DLD1 (cell line): Measurements from ENCODE around the gene WNT16.
"Not testable (repeated sequence)": the region's sequence is repeated elsewhere in the genome, so short reads cannot be mapped to it uniquely, and the experiment has no call there.

Experiments used
- in situ Hi-C: cut with HindIII; loops from 2 replicates; pipeline ENCODE4 v1.10.0; 2017; ENCODE audit warnings: low sequenced_read_pairs

WNT16 gene, protein sequence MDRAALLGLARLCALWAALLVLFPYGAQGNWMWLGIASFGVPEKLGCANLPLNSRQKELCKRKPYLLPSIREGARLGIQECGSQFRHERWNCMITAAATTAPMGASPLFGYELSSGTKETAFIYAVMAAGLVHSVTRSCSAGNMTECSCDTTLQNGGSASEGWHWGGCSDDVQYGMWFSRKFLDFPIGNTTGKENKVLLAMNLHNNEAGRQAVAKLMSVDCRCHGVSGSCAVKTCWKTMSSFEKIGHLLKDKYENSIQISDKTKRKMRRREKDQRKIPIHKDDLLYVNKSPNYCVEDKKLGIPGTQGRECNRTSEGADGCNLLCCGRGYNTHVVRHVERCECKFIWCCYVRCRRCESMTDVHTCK

DNA sequence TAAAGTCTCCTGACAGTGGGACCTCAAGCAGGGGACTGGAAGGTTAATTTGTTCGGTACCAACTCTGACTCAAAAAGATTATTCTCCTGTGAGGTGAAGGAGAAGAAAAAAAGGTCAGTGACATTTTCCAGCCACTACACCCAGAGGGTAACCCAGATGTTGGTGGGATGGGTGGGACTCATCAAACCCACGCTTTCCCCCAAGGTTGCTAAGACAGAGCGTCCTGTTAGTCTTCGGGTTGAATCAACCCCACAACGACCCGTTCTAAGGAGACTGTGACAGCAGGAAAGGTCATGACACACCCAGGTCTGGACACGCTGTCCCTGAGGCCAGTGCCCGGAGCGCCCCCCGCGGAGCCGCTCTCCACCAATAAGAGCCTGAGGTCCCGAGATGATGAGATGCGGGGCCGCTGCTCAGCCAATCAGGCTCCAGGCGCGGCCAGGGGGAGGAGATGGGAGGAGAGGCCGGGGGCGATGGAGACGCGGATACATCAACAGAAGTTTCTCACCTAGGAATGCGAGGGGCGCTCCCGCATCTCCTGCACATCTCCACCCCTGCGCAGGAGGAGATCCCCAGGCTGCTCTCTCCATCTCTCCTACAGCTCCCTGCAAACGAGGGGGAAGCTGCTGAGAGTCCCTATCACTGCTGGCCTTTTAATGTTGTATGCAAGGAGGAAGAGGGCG lies at the start of gene WNT16:
Gene WNT16, plus strand, starts transcription at position 493 of the 683 bp plus-strand sequence. CDS start 293 bp downstream, outside the sequence.
- in situ Hi-C loops, result no loop called here

DNA sequence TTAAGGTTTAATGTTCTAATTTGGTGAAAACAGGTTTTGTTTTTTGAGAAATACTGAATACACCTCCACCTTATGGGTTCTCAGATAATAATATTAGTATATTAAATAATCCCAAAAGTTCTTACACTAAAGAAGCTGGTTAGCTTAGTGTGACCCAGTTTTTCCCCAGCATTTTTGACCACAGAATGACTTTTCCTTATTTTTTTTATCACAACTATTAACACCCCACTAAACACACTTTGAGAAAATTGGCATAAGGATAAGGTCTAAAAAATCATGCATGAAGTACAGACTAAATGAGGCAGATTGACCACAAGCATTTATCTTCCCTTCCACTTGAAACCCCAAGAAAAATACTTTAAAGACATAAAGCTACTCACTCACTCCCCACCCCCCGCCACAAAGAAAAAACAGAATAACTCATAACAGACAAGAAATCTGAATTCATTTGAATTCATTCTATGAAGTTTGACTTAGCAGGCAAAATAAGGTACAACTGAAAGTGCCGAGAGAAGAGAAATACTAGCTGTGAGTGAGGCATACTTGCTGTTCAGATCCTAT lies 49.7 kb upstream of the WNT16 start:
- in situ Hi-C loops, result no loop called here

DNA sequence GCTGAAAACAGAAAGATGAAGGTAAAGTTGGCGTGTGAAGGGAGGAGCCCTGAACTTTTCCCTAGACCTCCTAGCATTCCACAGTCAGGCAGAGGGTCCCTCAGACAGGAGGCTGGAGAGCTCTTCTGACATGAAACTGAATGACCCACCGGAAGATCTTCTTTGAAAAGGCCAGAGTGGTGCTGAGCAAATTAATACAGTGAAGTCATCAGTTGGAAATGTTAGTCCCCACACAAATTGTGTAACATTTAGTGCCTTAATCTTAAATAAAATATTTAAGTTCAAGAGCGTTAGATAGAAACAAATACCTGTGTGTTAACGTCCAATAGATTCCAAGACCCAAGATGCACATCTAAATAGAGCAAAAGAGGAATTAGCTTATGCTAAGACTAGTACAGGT lies 49.0 kb upstream of the WNT16 start:
- in situ Hi-C loops, result no loop called here

DNA sequence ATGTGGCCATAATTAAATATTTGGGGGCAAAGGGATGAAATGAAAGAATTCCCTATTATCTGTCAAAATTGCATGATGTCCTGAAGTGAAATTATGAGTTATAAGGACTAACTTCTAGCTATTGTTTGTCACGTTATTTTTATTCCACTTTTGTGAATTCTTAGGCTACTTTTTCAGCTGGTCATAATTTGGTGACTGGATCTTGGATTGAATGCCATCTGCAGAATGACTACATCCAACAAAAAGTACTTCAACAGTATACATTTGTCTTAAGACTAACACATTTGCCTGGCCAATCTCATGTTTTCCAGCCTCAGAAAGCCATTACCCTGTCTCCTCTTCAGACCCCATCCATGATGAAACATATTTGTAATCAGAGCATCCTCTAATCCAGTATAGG lies 48.1 kb upstream of the WNT16 start:
- in situ Hi-C loops, result no loop called here

DNA sequence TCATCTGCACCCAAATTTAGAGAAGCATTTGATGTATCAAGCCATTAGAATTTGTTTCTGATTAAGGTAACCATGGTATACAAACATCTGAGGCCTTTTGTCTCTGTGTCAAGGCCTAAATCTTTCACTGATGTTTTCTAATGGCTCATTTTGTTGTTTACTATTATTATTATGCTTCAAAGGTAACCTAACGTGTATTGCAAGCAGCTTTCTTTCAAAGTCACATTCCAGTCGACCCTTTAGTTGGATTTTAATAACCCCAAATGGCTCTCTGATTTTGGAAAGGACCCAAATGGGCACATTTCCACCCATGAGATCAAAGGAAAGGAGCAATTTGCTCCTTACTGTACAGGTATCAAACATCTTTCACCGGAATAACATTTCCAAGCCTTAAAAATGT lies 46.7 kb upstream of the WNT16 start:
- in situ Hi-C loops, result no loop called here

DNA sequence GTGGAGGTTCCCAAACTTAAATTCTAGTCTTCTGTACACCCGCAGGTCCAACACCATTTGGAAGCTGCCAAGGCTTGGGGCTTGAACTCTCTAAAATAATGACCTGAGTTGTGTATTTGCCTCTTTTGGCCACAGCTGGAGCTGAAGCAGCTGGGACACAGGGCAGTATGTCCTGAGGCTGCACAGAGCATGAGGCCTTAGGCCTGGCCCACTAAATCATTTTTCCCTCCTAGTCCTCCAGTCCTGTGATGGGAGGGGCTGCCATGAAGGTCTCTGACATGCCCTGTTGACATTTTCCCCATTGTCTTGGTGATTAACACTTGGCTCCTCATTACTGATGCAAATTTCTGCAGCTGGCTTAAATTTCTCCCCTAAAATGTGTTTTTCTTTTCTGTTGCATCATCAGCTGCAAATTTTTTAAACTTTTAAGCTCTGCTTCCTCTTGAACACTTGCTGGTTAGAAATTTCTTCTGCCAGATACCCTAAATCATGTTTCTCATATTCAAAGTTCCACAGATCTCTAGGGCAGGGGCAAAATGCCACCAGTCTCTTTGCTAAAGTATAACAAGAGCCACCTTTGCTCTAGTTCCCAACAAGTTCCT lies 43.6 kb upstream of the WNT16 start:
- in situ Hi-C loops, result no loop called here

DNA sequence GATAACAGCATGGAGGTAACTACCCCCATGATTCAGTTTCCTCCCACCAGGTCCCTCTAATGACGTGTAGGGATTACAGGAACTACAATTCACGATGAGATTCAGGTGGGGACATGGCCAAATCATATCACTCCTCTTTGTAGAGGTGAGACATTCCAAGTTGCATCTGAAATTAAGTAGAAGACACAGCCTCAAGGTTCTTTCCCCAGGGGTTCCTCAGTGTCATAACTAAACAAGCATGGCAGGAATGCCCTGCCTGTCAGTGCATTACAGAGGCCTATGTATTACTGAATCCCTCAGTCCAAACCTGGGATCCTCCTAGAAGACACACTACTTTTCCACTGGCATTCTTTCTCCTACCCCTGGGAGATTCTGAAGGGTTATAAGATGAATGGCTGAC lies 42.6 kb upstream of the WNT16 start:
- in situ Hi-C loops, result no loop called here

DNA sequence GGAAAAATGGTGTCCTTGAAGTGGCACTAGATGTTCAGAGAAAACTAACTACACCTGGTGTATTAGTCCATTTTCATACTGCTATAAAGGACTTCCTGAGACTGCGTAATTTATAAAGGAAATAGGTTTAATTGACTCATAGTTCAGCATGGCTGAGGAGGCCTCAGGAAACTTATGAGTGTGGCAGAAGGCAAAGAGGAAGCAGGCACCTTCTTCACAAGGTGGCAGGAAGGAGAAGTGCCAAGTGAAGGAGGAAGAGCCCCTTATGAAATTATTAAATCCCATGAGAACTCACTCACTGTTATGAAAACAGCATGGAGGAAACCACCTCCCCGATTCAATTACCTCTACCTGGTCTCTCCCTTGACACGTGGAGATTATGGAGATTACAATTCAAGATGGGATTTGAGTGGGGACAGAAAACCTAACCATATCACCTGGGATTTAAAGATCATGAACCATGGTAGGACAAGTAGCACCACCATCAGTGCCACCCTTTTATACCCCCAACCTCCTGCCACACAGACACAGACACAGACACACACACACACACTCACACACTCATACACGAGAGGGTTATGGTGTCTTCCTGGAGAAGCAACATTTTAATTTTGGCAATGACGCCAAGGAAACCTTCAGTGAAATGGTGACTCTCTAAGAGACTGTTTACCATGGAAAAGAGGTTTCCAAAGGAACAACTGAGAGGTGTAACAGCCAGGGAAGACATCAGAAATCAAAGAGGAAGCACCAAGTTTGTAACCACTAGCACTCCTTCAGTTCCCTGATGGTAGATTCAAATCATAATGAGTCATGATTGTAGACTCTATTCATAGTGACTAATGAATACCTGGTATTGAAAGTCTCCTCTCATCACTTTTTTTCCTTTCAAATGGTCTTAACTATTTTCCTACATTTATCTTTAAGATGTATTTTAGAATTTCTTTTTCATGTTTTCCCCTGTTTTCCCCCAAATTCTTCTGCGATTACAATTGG lies 41.8 kb upstream of the WNT16 start:
- in situ Hi-C loops, result no loop called here

DNA sequence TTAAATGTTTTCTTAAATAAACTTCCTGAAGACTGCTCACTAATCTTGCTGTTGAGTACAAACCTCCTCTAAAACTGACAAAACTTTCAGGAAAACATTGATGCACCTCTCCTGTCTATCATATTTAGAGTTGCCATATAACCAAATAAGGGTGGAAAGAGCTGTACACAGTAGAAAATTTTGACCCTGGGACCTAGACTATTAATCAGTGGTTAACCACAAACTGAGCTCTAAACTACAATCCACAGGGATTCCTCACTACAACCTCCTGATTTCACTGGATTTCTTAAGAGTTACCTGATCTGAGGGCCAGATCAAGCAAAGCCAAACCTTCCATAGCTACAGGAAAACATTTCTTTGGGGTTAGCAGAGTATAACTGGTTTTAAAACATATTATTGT lies 39.9 kb upstream of the WNT16 start:
- in situ Hi-C loops, result no loop called here

DNA sequence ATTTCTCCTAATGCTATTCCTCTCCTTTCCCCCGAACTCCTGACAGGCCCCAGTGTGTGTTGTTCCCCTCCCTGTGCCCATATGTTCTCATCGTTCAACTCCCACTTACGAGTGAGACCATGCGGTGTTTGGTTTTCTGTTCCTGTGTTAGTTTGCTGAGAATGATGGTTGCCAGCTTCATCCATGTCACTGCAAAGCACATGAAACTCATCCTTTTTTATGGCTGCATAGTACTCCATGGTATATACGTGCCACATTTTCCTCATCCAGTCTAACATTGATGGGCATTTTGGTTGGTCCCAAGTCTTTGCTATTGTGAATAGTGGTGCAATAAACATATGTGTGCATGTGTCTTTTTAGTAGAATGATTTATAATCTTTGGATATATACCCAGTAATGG lies 38.9 kb upstream of the WNT16 start:
- in situ Hi-C loops, result not testable (repeated sequence)

DNA sequence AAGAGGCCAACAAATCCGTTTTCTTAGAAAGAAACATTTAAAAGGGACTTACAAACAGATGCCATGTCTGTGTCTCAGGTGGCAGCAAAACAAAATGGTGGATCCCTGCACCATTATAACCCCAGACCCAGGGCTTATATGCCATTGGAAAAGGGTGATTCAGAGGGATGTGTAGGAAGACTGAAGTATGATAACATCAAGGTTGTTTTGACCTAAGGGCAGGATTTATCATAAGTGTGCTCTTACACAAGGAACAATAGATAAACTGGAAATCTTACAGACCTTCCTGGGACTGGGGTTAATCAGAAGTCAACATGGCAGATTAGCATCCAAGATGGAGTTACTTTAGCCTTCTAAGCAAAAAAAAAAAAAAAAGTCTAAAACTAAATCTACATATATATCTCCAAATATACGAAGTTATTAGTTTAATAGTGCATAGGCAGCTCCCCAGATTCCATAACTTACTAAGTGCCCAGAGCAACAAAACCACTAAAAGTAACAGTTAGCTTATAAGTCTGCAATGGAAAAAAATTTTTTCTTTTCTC lies 34.3 kb upstream of the WNT16 start:
- in situ Hi-C loops, result no loop called here

DNA sequence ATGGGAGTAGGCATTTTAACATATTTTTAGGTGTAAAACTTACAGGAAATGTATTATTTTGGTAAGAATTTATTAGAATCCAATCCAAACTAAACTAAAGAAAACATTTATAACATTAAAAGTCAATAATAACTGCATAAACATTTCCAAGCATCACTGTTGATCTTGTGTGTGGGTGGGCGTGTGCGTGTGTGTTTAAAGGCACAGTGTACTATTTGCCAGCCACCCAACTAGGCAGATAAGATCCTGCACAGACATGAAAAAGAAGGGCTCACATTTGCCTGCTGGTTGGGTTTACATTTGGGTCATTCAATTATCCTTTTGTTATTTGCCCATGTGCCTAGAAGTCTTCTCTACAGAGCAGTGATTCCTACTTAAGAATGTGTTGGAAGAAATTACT lies 31.0 kb upstream of the WNT16 start:
- in situ Hi-C loops, result no loop called here

DNA sequence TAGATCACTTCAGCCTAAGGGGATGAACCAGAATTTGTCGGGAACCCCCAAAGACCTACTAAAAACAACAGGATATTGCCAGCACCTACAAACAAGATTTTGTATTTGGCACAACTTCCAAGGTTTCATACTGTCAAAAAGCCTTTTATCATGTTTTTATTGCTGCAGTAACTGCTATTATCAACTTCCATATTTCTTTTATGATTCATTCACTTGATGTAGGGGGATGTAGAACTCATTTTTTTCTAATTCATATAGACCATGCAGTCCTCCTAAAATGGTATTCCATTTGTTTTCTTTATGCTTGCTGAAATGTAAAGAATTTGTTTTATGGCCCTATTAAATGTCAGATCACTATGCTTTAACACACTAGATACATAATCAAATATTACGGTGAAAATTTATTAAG lies 30.0 kb upstream of the WNT16 start:
- in situ Hi-C loops, result no loop called here

DNA sequence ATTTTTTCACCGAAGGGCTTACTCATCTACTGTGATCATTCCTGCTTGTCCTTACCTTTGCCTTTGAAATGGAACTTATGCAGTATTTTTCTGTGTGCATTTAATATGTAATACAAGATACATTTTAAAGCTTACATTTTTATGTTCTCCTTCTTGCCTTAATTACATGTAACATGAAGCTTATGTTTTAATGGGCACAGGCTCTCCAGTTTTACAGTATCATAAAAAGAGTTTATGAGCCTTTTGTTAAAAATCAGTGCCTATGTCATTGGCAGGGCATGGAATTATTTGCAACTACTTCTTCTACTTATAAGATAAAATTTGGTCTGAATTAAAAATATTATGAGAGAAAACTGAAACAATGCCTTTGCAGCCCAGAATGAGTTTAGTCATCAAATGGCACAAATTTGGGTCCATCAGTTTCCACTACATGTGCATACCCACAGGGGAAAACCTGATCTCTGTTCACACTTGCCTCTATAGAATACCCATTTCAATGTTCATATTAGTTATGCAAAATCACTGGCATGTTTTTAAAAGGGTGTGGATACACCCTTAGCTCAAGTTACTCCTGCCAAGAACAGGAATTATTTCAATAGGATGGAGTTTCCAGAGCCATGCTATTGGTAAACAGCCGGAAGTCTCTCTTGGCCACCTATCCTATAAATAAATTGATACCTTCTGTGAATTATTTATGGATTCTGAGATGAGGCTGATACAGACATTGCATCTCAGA lies 27.9 kb upstream of the WNT16 start:
- in situ Hi-C loops, result no loop called here

DNA sequence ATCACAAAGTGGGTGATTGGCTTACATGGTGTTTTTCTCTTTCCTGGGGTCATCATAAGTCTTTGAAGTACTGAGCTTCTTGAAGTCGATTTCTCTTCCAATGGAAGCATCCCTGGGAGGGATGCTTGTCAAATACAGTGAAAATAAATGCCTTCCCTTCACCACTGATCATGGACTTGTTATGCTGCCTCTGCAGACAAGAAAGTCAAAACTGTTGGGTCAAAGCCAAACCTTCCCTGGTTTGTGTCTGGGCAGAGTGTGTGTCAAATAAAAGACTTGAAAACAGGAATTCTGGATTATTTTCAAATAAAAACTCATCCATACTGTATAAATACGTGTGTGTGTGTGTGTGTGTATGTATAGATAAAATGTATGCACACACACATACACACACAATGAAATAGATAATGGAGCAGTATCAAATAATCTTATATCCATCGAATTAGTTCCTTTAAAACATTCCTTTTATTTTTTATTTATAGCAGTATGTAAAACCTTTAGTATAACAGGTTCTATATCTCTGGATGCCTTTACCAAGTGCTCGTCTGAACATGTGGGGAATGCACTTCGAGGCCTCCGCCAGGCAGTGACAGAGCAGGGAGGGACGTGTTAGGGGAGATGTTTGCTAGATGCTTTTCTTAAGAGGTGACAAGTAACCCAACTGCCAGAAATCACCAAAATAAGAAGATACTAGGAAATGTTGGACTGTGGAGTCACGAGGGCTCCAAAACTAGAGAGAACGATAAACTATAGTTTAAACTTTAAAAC lies 27.2 kb upstream of the WNT16 start:
- in situ Hi-C loops, result no loop called here

DNA sequence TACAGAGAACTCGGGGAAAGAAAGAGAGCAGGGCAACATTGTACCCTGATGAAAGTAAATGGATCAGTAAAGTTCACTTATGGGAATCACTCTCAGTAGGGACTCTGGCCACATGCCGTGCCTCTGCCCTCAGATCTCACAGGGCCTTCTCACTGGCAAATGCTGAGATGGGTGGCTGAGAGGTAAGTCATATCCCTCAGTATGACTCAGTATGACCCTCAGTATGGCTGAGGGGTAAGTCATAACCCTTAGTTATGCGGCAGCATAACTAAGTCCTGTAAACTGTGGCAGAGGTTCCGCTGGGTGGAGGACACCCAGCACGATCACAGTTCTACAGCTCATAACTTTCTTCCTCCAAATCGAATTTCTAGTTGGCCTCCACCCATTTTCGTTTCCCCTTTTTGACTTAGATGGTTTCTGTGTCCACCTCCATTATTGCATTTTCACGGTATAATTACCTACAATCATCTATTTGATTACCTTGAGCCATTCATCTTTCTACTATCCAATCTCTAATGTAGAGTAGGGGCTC lies 26.5 kb upstream of the WNT16 start:
- in situ Hi-C loops, result no loop called here

DNA sequence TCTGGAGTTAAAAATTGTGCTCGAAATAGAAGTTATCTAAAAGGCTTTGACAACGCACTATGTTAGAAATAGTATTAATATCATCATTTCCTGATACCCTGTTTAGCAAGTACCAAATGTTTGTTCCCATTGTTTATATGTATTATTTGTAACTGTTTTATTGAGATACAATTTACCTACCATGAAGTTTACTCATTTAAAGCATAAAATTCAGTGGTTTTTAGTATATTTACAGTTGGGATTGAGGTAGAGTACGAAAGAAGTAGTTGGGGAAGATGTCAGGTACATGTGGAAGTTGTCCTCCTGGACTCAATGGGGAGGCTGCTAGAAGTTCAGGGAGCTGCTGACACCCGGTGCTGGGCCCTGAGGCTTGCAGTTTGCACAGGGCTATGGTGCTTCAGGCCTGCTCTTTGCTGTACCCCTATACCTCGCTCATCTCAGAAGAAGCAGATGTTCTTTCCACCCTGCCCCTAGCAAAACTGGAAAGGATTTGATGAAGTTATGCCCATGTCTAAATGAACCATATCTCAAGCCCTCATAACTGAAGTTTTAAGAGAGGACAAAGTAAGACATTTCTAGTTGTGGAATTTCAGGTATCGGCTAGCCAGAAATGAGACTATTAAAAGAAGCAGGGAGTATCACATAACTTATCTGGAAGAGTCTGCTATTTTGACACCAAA lies 25.2 kb upstream of the WNT16 start:
- in situ Hi-C loops, result no loop called here

DNA sequence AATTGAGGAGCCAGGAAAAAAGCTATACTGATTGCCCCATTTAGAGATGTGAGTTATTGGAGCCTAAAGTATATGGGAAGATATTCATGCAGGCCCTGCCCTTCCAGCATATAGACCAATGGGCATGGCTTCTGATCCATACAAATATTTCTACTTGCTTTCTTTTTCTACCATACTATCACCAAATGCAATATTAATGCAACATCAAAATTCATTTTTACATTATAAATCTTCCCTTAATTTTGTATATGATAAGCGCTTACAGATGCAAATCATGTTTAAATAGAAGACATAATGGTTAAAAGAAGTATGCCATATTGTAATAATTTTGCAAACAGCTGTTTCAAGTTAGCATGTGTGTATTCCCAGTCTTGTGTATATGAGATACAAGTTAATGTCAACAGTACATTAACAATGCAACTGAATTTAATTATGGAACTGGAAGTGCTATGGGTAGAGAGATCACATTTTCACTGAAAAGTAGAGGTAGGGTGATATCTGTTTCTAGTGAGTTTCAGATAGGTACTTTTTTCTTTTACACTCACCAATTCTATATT lies 24.6 kb upstream of the WNT16 start:
- in situ Hi-C loops, result no loop called here
